Activated CD8-positive, alpha-beta memory T cell treated with anti-CD3 and anti-CD28 coated beads, Interleukin-2, amount 50 U/mL, for 24 hours (primary cell): Measurements from ENCODE around the gene PRDM11.

Experiments
- DNase-seq: peaks from one replicate; pipeline ENCODE4 v3.0.0-alpha.2; 2020; ENCODE audit errors: extremely low read depth

PRDM11 gene

DNA sequence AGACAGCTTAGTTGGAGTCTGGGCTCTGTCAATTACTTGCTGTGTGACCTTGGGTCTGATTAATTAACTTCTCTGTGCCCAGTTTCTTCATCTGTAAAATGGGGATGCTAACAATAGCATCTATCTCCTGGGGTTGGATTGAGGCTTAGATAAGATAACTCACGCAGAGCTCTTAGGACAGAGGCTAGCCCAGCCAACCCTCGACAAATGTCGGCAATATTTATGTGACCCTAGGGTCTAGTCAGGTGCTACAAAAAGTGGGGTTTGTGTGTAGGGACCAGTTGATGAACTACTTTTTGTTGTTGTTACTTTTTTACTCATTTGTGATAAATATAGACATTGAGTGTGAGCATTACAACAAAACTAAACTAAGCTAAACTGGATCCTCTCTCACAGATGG, 117.3 kb downstream of the PRDM11 start:
- no peak for DNase-seq

DNA sequence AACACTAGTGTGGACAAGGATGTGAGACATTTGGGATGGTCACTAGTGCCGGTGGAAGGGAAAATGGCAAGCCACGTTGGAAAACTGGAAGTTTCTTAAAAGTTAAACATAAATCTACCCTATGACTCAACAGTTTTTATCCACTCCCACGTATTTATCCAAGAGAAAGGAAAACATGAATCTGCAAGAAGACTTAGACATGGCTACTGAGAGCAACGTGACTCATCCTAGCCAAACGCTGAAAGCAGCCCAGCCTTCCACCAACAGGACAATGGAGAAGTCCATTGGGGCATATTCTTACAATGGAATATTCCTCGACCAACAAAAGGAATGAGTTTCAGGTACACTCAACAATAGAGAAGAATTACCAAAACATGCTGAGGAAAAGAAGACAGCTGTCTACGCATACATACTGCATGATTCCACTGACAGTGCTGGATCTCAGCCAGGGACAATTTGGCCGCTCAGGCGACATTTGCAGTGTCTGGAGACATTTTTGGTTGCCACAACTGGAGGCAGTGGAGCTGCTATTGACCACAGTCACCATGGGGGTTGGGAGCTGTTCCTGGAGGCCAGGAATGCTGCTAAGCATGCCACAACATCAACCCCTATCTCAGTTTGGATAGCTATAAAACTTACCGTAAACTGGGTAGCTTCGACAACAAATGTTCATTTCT, 118.5 kb downstream of the PRDM11 start:
- no peak for DNase-seq

DNA sequence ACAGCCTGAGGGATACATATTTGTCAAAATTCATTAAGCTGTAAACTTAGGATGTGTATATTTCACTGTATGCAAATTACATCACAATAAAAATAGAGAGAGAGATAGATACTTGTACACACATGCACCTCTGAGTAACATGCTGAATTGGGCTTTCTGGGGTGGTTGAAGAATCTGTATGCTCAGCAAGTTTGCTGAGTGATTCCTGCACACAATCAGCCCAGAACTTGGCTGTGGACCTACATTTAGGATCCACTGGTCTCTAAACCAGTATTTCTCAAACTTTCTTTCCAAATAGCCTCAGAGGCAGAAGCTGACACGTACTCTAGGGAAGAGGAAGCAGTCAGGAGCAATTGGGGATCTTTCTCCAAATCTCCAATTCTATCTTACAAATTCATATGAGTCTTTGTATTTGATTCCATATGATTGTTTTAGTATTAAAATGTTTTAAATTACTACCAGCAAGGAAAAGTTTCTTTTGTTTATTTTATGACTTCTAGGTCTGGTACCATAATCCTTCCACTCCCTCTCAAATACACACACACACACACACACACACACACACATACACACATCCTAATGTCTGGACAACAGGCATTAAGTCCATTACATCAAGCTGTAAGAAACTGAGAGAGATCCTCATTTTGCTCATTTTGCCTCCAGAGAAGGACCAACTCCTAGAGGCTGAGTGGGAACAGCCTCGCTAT, 119.7 kb downstream of the PRDM11 start:
- DNase-seq, result no peak

DNA sequence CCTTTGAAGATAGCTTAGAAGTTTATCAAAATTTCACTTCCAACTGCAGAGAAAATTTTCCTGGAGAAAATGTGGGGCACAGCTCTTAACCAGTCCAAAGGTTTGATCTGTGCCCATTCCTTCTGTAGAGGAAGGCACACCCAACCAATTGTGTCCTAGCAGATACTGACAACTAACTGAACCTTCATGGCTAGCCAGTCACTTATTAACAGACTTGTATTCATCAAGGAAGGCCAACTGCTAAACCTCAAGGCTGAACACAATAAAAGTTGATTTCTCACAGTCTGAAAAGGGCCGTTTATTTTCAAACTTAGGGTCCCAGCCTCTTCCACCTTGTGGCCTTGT, 120.2 kb downstream of the PRDM11 start:
- no peak for DNase-seq

DNA sequence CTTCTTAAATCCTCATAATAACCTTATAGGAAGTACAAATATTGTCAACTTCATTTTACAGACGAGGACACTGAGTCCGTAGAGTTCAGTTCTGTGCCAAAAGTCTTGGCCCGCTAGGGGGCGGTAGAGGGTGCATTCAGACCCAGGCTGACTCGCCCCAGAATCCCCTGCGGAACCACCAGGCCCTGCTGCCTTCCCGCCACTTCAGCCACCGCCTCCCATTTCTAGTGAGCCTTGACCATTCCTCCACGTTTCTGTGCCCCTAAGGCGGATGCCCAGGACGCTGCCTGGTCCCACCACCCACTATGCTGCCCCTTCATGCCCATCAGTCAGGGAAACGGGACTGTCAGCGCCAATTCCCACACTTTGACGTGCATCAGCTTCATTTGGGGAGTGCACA, 120.6 kb downstream of the PRDM11 start:
- DNase-seq, result peak; percentile 7

DNA sequence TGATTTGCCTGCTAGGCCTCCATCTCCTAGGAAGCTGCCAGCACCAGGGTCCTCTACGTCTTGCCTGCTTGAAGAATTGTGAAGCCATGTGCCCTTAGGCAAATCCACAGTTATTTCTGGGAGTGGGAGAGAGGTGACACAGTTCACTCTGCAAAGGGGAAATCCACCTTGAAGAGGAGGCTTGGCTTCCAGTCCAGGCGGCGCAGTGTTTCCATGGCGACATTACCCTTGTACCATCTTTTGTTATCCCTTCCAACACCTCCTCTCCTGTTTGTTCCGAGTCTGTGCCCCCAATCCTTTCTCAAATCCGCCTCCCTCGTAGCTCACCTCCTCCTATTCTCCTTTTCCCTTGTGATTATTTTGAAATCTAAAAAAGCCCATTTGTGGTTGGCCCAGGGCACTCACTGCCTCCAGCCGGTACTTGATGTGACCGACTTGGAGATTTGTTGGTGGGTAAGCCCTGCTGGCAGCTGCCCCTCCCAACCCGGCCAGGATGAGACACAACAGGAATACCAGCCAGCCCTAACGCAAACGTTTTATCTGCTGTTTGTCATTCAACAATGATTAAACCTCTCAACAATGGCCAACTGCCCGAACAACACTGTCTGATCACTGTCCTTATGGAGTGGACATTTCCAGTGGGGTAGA, 121.3 kb downstream of the PRDM11 start:
- no peak for DNase-seq

DNA sequence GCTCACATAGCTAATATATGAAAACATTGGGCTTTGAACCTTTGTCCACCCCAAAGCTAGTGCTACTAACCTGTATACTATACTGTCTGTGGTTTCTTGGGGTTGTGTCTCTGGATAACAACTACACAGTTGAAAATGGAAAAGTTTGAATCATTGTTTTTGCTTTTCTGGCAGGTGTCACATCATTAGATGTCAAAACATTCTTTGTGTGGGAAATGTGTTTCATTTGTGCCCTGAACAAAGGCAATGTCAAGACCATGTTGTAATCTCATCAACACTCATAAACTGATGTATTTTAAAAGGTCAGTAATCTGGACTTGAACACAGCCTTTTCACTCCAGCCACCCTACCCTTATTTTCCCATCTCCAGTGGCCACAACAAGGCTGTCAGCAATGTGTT, 123.2 kb downstream of the PRDM11 start:
- DNase-seq, result no peak

DNA sequence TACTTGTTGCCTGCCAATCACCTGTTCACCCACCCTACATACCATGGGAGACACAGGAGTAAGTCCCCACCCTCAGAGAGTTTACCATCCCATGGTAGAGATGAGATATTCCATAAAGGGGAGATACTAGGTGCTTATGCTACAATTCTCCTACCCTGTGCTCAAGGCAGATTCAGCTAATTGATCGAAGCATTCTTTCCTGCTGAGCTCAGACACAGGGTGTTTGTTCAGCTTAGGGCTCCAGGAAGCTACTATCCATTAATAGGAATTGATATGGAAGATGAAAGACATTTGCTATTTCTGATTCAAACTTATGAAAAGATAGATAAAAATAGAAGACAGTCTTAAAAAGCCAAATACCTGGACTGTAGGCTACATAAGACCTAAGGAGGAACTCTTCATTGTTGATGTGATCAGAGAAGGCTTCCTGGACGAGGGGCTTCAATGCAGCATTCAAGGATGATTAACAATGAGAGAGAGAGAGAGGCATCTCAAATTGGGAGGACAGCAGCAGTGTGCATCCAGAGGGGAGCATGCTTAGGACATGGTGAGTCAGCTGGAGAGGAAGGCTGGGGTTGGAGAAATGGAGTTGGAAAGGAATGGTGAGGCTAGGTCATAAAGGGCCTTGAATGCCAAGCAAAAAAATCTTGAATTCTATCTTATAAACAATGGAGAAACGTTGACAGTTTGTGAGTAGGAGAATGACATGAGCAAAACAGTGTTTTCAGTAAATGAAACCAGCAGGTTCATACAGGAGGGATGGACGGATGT, 124.7 kb downstream of the PRDM11 start:
- no peak for DNase-seq

DNA sequence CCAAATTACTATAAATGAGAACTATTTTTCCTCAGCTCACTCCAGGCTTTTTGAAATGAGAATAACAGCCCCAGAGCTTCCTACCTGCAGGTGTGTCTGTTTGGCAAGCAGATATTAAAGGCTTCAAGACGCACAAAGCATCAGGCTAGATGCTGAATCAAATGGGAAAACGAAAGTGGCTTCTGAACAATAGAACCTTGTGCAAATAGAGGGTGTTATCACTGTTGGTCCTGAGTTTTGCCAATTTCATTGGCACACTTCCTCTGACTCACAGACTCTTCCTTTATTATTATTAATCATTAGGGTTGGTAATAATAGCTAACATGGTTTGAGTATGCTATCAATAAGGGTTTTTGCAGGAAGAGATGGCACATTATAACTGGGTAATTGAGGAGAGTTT, 126.3 kb downstream of the PRDM11 start:
- DNase-seq, result no peak

DNA sequence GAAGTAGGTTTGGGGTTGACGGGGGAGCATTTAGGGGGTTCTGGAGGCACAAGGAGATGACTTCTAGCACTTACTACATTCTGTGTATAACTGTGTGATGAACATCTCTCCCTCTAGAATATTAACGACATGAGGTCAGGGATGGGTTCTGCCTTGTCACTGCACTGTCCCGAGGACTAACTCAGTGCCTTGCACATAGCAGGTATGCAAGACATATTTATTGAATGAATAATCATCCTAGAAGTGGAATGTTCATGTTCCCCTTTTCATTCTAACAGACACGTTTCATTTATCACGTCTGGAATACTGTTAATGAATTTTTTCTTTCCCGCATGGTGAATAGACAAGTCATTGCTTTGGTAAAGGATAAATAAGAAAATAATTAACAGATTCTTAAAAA, 127.1 kb downstream of the PRDM11 start:
- no peak for DNase-seq

DNA sequence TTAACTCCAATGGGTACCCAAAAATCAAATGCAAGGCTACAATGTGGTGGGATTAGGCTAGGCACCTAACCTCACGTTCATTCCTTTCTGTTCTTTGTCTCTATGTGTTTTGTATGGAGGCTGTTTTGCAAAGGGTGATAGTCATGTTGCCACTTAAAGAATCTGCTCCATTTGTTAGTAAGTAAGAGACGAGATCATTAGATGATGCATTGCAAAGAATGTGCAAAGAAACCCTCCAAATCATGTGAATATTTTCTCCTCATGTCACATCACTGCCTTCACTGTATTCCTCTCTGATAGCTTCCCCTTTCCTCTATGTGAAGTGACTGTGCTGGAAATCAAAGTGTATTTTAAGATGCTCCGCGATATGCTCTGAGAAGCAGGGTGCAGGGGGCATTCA, 127.8 kb downstream of the PRDM11 start:
- no peak for DNase-seq

DNA sequence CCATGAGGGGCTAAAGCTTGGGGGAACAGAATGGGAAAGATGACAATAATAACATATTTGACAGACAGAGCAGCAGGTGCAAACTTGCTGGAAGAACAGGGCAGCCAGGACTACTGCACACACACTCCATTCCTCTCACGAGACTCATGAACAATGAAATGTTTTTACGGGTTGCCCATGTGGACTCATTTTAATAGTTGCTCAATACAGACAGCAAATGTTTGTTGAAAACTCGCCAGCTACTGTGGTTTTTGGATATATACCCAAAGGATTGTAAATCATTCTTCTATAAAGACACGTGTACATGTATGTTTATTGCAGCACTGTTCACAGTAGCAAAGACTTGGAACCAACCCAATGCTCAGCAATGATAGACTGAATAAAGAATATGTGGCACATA, 129.4 kb downstream of the PRDM11 start:
- DNase-seq, result no peak

DNA sequence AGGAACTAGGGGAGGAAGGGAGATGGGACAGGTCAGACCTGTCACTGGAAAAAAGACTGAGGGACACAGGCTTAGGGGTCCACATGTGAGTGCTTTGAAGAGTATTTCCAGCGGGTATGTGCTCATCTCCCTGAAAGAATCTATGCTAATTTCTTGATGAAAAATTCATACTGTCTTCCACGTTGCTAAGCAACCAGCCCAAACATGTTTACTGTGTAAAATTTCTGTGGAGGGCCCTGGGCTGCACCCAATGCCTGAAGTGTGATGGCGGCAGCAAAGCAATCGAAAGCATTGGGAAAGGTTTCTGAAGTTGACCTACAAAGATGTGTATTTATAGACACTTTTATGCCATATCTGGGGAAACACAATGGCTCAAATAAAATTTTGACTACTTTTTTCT, 132.3 kb downstream of the PRDM11 start:
- no peak for DNase-seq

DNA sequence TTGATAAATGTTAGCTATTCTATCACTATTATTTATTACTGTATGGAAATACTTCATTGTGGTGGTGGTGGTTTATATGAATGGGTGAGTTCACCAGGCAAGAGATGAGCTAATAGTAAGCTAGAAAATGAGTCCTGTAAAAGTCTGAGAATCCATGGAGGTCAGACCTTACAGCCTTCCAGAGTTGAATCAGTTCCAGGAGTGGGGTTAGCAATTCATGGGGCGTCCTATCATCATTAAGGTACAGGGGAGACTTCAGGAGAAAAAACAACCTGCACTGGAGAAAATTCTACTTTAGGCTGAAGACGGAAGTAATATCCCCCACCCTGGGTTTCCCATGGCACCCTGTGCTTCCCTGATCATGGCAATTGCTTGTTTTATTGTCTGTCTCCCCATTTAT, 133.2 kb downstream of the PRDM11 start:
- no peak for DNase-seq

DNA sequence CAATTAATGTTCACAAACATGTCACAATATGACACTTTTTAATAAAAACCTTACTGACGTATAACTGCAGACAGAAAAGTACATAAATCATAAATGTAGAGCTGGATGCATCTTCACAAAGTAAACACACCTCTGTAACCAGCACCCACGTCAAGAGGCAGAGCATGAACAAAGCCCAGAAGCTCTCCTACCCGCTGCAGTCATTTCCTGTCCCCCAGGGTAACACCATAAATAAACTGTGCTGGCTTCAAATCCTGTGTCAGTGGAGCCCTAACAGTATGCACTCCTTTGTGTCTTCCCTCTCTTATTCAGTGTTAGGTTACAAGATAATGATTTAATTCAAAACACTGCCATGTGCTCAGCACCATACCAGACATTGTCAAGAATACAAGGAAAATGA, 134.0 kb downstream of the PRDM11 start:
- no peak for DNase-seq

DNA sequence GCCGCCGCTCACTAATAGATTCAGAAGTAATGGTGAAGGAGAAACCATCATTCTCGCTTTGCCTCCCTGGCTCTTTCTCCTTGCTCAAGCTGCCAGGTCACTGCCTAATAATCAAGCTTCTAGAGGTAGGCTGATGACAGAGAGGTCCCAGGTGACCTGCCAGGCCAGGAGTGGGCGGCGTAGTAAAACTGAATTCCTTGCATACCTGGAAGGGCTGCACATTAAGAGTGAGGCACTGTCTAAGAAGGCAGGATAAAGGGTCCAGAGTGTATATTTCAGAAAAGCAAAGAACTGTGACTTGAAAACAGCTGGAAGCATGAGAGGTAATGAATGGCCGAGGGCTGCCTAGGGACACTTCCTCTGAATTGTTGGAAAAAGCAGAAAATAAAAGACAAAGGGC, 135.6 kb downstream of the PRDM11 start:
- no peak for DNase-seq
